ENCODE results near the gene TYRO3. TPM values are rescaled to one million over a fixed set of nuclear protein-coding genes. Genes with fewer than 3 reads are reported as not detected.

Gene TYRO3
- total and polyA plus RNA-seq, 2 of the 13 experiments (the other 11 are each of a cell fraction or from before 2014, with no cell fraction given), result 24.0 to 43.6 TPM

GRCh38 chr15:41561777-41562145 is 2.7 kb downstream of the TYRO3 start (continued):
- TF ChIP-seq HNF1B (CRISPR knock-in tag; IDR thresholded peaks at IDR 0.05), result no peak
- no peak for TF ChIP-seq AHR (CRISPR knock-in tag; IDR thresholded peaks at IDR 0.05)
- TF ChIP-seq KLF6 (CRISPR knock-in tag; IDR thresholded peaks at IDR 0.05), result no peak
- TF ChIP-seq, protein P1, sequence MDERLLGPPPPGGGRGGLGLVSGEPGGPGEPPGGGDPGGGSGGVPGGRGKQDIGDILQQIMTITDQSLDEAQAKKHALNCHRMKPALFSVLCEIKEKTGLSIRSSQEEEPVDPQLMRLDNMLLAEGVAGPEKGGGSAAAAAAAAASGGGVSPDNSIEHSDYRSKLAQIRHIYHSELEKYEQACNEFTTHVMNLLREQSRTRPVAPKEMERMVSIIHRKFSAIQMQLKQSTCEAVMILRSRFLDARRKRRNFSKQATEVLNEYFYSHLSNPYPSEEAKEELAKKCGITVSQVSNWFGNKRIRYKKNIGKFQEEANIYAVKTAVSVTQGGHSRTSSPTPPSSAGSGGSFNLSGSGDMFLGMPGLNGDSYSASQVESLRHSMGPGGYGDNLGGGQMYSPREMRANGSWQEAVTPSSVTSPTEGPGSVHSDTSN (CRISPR knock-in tag; IDR thresholded peaks at IDR 0.05), result no peak
- no peak for TF ChIP-seq SOX5 (CRISPR knock-in tag; IDR thresholded peaks at IDR 0.05; ENCODE audit: borderline replicate concordance)
- TF ChIP-seq ZBTB44 (CRISPR knock-in tag; IDR thresholded peaks at IDR 0.05), result no peak
- TF ChIP-seq, protein P2, sequence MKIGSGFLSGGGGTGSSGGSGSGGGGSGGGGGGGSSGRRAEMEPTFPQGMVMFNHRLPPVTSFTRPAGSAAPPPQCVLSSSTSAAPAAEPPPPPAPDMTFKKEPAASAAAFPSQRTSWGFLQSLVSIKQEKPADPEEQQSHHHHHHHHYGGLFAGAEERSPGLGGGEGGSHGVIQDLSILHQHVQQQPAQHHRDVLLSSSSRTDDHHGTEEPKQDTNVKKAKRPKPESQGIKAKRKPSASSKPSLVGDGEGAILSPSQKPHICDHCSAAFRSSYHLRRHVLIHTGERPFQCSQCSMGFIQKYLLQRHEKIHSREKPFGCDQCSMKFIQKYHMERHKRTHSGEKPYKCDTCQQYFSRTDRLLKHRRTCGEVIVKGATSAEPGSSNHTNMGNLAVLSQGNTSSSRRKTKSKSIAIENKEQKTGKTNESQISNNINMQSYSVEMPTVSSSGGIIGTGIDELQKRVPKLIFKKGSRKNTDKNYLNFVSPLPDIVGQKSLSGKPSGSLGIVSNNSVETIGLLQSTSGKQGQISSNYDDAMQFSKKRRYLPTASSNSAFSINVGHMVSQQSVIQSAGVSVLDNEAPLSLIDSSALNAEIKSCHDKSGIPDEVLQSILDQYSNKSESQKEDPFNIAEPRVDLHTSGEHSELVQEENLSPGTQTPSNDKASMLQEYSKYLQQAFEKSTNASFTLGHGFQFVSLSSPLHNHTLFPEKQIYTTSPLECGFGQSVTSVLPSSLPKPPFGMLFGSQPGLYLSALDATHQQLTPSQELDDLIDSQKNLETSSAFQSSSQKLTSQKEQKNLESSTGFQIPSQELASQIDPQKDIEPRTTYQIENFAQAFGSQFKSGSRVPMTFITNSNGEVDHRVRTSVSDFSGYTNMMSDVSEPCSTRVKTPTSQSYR (CRISPR knock-in tag; IDR thresholded peaks at IDR 0.05; ENCODE audit: borderline replicate concordance), result peak; percentile 77; the same call in 1 of the 2 replicates
- no peak for TF ChIP-seq THAP9 (CRISPR knock-in tag; IDR thresholded peaks at IDR 0.05; ENCODE audit: borderline replicate concordance)
- no peak for TF ChIP-seq HDAC6 (IDR thresholded peaks at IDR 0.05; ENCODE audit: low read depth, low read length)
- TF ChIP-seq, protein P3, sequence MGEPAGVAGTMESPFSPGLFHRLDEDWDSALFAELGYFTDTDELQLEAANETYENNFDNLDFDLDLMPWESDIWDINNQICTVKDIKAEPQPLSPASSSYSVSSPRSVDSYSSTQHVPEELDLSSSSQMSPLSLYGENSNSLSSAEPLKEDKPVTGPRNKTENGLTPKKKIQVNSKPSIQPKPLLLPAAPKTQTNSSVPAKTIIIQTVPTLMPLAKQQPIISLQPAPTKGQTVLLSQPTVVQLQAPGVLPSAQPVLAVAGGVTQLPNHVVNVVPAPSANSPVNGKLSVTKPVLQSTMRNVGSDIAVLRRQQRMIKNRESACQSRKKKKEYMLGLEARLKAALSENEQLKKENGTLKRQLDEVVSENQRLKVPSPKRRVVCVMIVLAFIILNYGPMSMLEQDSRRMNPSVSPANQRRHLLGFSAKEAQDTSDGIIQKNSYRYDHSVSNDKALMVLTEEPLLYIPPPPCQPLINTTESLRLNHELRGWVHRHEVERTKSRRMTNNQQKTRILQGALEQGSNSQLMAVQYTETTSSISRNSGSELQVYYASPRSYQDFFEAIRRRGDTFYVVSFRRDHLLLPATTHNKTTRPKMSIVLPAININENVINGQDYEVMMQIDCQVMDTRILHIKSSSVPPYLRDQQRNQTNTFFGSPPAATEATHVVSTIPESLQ (CRISPR knock-in tag; conservative IDR thresholded peaks at IDR 0.05), result no peak
- TF ChIP-seq ATF2 (CRISPR knock-in tag; IDR thresholded peaks at IDR 0.05), result no peak
- no peak for TF ChIP-seq ZNF816 (CRISPR knock-in tag; IDR thresholded peaks at IDR 0.05; ENCODE audit: borderline replicate concordance)
- TF ChIP-seq KDM4B (CRISPR knock-in tag; IDR thresholded peaks at IDR 0.05), result no peak
- no peak for TF ChIP-seq SP140L (CRISPR knock-in tag; IDR thresholded peaks at IDR 0.05; ENCODE audit: borderline replicate concordance)

Measured in HepG2 (cell line).